GM19023 (cell line): ENCODE measurements around the gene OTULINL.
A peak's percentile ranks its signal among the peaks of the same experiment; 100 is the strongest.

ENCODE experiments used
- ATAC-seq: cut with Tn5 transposase; IDR thresholded peaks from one replicate; pipeline ENCODE4 v1.9.1; 2021; ENCODE audit warnings: mild to moderate bottlenecking, moderate library complexity; ENCODE audit not compliant: unreplicated experiment

OTULINL gene

DNA sequence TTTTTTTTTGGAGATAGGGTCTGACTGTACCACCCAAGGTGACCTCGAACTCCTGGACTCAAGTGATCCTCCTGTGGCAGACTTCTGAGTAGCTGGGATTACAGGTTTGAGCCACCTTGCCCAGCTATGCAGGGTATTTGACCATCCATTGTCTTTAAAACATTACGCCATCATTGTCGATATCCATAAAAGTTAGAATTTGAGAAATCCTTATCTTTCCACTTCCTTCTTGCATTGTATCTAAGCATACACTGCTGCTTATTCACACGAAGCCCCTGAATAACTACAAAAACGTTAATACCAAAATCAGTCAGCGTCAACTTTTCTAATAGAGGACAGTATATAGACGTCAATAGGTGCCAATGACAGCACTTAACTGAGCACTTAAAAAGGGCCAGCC, 5.4 kb upstream of the OTULINL start:
- ATAC-seq, result no peak

DNA sequence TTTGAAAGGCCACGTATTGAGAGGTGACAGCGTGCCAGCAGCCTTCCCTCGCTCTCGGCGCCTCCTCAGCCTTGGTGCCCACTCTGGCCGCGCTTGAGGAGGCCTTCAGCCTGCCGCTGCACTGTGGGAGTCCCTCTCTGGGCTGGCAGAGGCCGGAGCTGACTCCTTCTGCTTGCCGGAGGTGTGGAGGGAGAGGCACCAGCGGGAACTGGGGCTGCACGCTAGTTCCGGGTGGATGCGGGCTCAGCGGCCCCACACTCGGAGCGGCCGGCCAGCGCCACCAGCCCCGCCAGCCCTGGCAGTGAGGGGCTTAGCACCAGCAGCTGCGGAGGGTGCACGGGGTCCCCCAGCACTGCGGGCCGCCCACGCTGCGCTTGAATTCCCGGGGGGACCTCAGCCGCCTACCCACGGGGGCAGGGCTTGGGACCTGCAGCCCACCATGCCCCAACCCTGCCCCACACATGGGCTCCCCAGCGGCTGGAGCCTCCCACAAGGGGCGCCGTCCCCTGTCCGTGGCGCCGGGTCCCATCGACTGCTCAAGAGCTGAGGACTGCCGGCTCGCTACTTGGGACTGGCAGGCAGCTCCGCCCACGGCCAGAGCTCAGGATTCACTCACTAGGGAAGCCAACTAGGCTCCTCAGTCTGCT, 4.4 kb upstream of the OTULINL start:
- no peak for ATAC-seq

DNA sequence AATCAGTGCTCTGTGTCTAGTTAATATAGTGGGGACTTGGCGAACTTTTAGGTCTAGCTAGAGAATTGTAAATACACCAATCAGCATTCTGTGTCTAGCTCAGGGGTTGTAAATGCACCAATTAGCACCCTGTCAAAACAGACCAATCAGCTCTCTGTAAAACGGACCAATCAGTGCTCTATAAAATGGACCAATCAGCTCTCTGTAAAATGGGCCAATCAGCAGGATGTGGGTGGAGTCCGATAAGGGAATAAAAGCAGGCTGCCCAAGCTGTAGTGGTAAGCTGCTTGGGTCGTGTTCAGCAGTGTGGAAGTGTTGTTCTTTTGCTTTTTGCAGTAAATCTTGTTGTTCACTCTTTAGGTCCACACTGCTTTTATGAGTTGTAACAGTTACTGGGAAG, 3.6 kb upstream of the OTULINL start:
- no peak for ATAC-seq

DNA sequence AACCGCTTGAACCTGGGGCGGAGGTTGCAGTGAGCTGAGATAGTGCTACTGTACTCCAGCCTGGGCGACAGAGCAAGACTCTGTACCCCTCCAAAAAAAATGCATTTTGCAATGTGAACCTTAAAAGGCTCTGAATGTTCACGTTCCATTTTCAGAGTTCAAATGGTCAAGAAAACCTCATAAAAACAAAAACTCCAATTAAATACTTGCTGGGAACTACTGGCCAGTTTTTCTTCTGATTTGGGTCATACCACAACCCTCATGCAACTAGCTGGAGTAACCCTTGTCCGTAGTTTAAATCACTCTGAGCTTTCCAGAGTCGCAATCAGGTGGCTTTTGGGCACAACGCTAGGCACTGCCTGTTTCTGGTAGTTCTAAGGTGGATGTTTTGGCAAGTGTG, 2.3 kb upstream of the OTULINL start:
- ATAC-seq, result no peak

GRCh38 chr5:14579731-14580397, 1.7 kb upstream of the OTULINL start:
- ATAC-seq, result no peak

DNA sequence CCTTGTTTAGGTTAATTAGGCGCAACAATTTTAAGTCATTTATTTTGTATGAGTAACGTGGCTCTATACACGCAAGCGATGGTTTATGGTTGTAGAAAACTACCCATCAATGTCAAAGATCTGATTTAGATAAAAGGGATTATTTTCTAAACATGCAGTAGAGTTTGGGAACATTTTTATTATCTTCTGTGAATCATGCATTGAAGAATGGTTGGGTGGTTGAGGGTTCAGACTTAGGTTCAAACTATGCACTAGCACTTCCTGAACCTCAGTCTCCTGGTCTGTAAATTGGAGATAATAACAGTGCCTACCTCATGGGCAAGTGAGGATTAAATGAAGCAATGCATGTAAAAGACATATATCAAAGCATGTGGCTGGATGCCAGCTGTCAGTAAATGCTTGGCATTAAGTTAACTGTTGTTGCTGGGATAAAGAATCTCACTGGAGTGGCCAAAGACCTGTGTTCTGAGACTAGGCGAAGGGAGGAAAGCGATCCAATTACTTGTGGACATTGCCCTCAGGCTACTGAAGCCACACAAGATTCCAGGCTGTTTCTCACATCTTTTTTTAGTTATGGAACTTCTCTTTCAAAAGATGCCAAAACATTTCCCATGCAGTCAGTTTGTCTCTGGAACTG, 1.1 kb upstream of the OTULINL start:
- ATAC-seq, result no peak

- peak; percentile 68 for ATAC-seq
Measured at GRCh38 chr5:14581891-14582796, 552 bp downstream of the OTULINL start.

GRCh38 chr5:14582797-14583137, 1.2 kb downstream of the OTULINL start:
- no peak for ATAC-seq

GRCh38 chr5:14584848-14585247, 3.3 kb downstream of the OTULINL start:
- ATAC-seq, result no peak

DNA sequence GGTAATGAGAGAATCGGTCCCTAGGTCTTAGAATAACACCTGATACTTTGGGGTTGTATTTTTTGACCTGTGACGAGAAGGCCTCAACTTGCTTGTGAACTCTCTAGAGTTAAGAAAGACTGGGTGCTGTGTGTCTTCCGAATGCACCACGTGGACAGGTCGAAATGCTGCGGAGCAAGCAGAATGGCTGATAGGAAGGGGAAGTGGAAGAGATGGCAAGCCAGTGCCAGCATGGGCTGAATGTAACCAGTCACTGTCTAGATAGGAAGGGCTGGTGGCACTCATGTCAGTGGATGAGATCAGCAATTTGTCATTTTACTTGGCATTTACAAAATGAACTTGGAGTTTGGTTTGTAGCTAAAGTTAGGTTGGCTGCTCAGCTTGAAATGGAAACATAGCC, 5.6 kb downstream of the OTULINL start:
- ATAC-seq, result no peak

- peak; percentile 55 for ATAC-seq
Measured at GRCh38 chr5:14588145-14588544, 6.6 kb downstream of the OTULINL start.

- ATAC-seq, result no peak
Measured at GRCh38 chr5:14588758-14589543, 7.4 kb downstream of the OTULINL start.

DNA sequence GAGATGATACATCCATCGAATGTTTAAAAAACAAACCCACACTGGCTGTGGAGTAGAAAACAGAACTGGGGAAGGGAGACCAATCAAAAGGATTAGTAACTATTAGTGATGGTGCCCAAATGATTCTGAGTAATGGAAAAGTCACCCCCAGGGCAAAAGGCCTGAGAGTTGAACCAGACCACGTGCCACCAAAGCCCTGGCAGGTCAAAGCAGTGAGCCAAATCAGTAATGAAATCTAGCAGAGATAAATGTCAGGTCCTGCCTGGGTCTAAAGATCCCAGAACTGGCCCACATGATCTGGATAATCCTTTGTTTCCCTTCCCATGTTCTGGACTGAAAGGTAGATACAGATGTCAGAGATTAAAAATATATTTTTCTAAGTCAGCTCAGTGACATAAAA, 9.4 kb downstream of the OTULINL start:
- ATAC-seq, result no peak

- ATAC-seq, result no peak
Measured at GRCh38 chr5:14591548-14591947, 10.0 kb downstream of the OTULINL start.

- ATAC-seq, result no peak
Measured at GRCh38 chr5:14593326-14594021, 11.9 kb downstream of the OTULINL start.

- ATAC-seq, result no peak
Measured at GRCh38 chr5:14594378-14595074, 12.9 kb downstream of the OTULINL start.

- ATAC-seq, result peak; percentile 70
Measured at GRCh38 chr5:14595189-14595588, 13.6 kb downstream of the OTULINL start.

GRCh38 chr5:14595891-14596290, 14.3 kb downstream of the OTULINL start:
- no peak for ATAC-seq

GRCh38 chr5:14597080-14597479, 15.5 kb downstream of the OTULINL start:
- no peak for ATAC-seq
